Measurements from ENCODE around the gene B9D2. TPM values are rescaled to one million over a fixed set of nuclear protein-coding genes. Genes with fewer than 3 reads are reported as not detected.
"Not testable (repeated sequence)": the region's sequence is repeated elsewhere in the genome, so short reads cannot be mapped to it uniquely, and the experiment has no call there.

The B9D2 gene
- total RNA-seq, 4 donors from 2014 or later: 1.7 to 3.7 (median 2.5) TPM

- 0 to 1% methylated on average over 56 to 57 of the region's 71 CpGs for WGBS, 2 donors
- intact Hi-C loops (cut with DNase I; ENCODE audit: low total_unique reads): no loop called here
Observed at GRCh38 chr19:41352609-41353465, 11.1 kb downstream of the B9D2 start.

DNA sequence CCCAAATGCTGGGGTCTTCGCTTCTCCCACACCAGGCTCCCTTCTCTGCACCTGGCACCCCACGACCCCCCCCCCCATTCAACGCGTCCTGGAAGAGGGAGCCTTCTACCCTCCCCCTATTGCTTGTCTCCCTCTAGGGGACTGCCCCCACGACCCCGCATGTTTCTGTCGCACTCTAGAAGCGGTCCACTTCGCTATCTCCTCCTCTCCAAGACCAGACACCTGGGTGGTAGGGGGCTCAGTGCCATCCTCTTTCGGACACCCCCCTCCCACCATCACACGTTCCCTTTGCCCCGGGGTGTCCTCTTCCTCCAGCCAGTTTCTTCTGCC is 11.7 kb downstream of the B9D2 start:
- peak overlapping the region; percentile 61 for H3K4me3 ChIP-seq (ENCODE audit: low read depth, poor library complexity, severe bottlenecking)
- WGBS, 2 donors: 1% methylated on average over 12 of the region's 12 CpGs
- TF ChIP-seq POLR2A (IDR thresholded peaks at IDR 0.05) (no peak), CTCF (IDR thresholded peaks at IDR 0.05) (no peak)
- DNase-seq (ENCODE audit: low spot score in 2 of 2): no peak
- intact Hi-C loops (cut with DNase I; ENCODE audit: low total_unique reads): no loop called here

More at GRCh38 chr19:41352609-41353465, 11.1 kb downstream of the B9D2 start:
- H3K4me3 ChIP-seq (ENCODE audit: low read depth, poor library complexity, severe bottlenecking): peak overlapping the region; percentile 61
- DNase-seq (ENCODE audit: low spot score in 2 of 2): peak; percentile 66 to 94
- TF ChIP-seq CTCF (IDR thresholded peaks at IDR 0.05) (no peak), POLR2A (IDR thresholded peaks at IDR 0.05) (no peak)

- 0 to 1% methylated on average over 45 to 58 of the region's 58 CpGs for WGBS, 2 donors
- TF ChIP-seq CTCF (IDR thresholded peaks at IDR 0.05) (no peak), POLR2A (IDR thresholded peaks at IDR 0.05) (no peak)
- intact Hi-C loops (cut with DNase I; ENCODE audit: low total_unique reads): no loop called here
- DNase-seq (ENCODE audit: low spot score in 2 of 2): peak; percentile 73 to 94
- H3K4me3 ChIP-seq (ENCODE audit: low read depth, poor library complexity, severe bottlenecking): peak overlapping the region; percentile 61
Observed at GRCh38 chr19:41351339-41352245, 12.4 kb downstream of the B9D2 start.

DNA sequence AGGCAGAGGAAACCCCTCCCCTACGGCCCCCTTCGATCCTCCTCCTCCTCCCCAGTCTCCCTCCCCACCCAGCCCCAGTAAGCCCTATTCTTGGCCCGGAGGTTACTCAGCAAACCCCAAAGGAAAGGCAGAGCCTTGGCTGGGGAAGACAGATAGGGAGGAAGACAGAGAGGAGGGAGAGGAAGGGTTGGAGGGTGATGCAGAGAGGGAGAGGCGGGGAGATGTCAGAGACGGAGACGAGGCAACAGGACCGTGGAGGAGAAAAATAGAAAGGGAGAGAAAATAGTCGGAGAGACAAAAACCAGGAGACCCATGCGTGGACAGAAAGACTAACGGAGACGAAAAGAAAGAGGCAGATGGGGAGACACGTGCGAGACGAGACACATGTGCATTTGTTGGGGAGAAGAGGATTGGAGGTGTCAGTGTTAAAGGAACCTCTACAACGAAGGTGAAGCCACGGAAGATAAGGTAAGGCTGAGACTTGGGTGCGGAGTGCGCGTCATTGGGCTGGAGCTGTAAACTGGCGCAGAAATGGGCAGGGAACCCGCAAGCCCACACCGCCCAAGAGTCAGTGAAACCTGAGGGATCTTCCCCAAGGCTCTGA is 13.1 kb downstream of the B9D2 start:
- intact Hi-C loops (cut with DNase I; ENCODE audit: low total_unique reads): no loop called here
- WGBS, 2 donors: 2 to 5% methylated on average over 22 of the region's 22 CpGs
- DNase-seq (ENCODE audit: low spot score in 2 of 2): no peak
- TF ChIP-seq POLR2A (IDR thresholded peaks at IDR 0.05): no peak
- peak overlapping the region; percentile 61 for H3K4me3 ChIP-seq (ENCODE audit: low read depth, poor library complexity, severe bottlenecking)

- H3K4me3 ChIP-seq (ENCODE audit: low read depth, poor library complexity, severe bottlenecking); intact Hi-C loops (cut with DNase I; ENCODE audit: low total_unique reads); DNase-seq (ENCODE audit: low spot score in 2 of 2): not testable (repeated sequence)
- WGBS, 2 donors: 94 to 95% methylated on average over 9 of the region's 9 CpGs
Observed at GRCh38 chr19:41346916-41347315, 17.0 kb downstream of the B9D2 start.

DNA sequence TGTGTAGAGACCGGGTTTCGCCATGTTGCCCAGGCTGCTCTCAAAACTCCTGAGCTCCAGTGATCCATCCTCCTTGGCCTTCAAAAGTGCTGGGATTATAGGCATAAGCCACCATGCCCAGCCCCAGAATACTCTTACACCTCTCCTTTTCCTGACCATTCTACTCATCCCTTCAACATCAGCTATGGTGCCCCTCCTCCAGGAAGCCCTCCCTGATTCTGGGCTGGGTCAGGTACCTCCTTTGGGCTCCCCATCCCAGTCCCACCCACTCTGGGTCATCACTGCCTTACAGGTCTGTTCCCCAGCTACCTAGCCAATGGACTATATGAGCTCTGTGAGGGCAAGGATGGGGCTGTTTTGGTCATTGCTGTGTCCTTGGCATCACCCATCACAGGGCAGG is 19.8 kb downstream of the B9D2 start:
- no peak for DNase-seq (ENCODE audit: low spot score in 2 of 2)
- 94 to 97% methylated on average over 2 of the region's 2 CpGs for WGBS, 2 donors
- TF ChIP-seq POLR2A (IDR thresholded peaks at IDR 0.05): no peak
- no peak for TF ChIP-seq CTCF (IDR thresholded peaks at IDR 0.05)
- intact Hi-C loops (cut with DNase I; ENCODE audit: low total_unique reads): no loop called here
- no peak overlapping the region for H3K4me3 ChIP-seq (ENCODE audit: low read depth, poor library complexity, severe bottlenecking)
